HG03108 (cell line): ENCODE measurements around the gene MAD1L1.
"Not testable (repeated sequence)": the region's sequence is repeated elsewhere in the genome, so short reads cannot be mapped to it uniquely, and the experiment has no call there.

ENCODE experiments used
- ATAC-seq: cut with Tn5 transposase; IDR thresholded peaks from one replicate; pipeline ENCODE4 v1.9.1; 2021; ENCODE audit warnings: moderate library complexity; ENCODE audit not compliant: unreplicated experiment

Gene MAD1L1

DNA sequence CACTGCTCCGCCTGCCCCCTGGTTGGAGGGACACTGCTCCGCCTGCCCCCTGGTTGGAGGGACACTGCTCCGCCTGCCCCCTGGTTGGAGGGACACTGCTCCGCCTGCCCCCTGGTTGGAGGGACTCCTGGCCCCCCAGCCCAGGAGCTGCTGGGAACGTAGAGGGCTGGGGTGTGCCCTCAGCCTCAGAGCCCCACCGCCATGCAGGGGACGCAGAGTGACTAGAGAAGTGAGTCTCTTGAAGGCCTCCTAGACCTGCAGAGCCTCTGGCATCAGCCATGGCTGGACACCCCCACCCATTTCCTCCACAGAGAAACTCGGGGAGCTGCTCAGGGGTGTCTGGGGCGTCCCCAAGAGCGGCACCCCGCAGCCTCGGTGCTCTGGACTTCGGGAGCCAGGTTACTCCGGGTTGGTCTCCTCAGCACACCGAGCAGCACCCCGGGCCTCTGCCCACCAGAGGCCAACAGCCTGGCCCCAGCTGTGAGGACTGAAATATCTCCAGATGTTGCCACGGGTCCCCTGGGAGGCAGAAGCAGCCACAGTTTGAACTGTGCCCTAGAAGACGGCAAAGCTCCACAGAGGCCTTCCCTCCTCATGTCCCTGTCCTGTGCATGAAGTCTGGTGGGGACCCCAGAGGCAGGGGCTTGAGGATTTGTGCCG lies 370.8 kb downstream of the MAD1L1 start:
- ATAC-seq: no peak

DNA sequence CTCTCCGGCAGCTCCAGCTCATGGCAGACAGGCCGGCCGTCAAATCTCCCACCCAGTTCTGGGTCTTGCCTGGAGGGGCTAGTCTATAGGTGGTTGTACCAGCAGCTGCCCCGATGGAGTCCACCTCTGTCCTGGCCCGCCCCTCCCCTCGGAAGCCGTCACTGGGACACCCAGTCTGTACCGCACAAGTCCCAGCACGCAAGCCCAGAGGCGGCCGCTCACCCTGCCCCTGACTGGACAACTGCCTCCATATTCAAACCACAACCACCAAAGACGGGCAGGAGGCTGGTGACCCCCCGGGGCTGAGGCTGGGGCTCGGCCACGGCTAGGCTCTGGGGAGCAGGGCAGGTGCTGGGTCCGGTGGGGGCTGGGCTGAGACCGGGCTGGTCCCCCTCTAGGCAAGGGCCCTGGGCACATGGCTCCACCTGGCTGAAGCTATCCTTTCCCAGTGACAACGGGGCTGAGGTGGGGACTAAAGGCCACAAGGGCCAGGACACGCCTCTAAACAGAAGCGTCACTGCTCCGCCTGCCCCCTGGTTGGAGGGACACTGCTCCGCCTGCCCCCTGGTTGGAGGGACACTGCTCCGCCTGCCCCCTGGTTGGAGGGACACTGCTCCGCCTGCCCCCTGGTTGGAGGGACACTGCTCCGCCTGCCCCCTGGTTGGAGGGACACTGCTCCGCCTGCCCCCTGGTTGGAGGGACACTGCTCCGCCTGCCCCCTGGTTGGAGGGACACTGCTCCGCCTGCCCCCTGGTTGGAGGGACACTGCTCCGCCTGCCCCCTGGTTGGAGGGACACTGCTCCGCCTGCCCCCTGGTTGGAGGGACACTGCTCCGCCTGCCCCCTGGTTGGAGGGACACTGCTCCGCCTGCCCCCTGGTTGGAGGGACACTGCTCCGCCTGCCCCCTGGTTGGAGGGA lies 371.6 kb downstream of the MAD1L1 start:
- ATAC-seq: not testable (repeated sequence)

DNA sequence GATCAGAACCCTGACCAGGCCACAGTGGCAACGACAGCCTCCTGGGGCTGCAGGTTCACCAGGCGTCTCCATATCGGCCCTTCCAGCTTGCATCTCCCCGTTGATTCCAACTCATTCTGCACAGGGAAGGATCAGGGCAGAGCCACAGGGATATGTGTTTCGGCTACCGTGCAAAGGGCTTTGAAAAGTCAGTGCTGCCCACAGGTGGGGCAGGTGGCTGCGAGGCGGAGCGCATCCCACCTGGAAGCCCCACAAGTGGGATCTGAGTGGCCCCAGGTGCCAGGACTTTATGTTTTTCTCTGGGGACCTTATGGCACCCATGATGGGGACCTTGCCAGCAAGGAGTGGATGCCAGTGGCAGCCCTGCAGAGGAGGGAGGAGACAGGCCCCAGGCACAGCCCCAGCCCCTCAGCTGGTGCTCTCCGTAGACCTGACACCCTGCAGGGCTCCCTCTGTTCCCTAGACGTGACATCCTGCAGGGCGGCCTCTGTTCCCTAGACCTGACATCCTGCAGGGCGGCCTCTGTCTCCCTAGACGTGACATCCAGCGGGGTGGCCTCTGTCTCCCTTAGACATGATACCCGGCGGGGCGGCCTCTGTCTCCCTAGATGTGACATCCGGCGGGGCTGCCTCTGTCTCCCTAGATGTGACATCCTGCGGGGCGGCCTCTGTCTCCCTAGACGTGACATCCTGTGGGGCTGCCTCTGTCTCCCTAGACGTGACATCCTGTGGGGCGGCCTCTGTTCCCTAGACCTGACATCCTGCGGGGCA lies 373.3 kb downstream of the MAD1L1 start:
- ATAC-seq: no peak

DNA sequence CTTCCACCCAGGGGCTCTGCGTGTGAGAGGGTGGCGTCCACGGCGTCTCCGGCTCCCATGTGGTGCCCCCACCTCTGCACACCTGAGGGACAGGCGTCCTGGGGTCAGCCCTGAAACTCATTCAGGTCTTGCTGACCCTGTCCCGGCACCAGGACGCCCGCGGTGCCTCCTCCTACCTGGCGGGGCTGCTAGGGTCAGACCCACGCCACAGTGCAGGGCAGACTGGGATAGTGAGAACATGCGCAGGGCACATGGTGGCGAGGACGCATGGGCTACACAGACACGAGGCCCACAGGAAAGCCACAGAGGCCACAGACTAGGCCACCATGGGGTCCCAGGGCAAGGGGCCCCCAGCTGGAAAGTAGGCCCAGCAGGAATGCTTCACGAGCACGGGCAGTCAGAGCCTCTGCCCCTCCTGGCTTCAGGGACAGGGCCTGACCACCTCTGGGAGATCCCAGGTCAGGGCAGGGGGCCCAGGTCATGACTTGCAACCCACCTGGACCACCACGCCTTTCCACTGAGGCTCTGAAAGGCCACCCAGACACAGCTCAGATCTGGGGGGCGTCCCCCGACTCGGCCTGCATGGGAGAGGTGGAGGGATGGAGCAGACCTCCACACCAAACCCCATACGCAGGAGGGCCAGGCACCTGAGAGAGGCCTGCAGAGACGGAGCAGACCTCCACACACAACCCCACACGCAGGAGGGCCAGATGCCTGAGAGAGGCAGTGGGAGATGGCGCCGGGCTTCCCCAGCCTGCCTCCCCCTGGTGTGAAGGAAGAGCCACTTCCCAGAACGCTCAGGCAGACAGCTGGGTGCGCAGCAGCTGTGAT lies 374.1 kb downstream of the MAD1L1 start:
- no peak for ATAC-seq

DNA sequence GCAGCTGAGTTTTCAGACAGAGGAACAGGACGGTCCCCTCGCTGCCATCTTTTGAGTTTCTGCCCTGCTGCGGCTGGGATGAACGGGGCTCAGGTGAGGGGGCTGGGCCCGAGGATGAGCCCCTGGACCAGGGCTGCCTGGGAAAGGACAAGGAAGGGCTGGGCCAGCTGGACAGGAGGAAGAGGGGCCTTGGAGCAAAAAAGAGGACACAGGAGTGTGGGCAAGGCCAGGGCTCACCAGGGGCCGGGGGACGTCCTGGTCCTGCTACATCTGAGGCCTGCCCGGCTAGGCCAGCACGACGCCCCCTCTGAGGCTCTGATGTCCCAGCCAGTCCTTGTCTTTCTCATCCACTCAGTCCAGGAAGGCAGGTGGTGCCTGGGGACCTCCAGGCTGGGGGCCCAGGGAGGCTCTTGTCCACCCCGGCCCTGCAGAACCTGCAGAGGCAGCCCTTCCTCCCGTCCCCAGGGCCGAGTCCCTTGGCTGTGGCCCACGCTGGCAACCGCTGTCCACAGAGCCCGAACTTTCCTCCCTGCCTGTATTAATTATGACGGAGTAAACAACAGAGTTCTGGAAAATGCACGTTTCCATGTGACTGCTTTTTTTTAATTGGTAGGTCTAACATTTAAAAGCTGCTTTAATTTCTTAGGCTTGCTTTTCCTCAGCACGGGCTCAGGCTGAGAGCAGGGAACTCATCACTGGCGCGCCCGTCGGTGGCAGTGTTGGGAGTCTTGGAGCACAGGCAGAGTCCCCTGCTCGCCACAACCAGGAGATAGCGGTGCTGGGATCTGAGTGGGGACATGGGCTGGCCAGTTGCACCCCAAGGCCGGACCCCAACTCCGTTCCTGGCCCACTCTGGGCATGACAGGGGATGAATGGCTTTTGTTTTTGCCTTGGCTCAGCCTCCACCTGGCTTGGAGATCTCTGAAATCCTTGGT lies 375.0 kb downstream of the MAD1L1 start:
- no peak for ATAC-seq

DNA sequence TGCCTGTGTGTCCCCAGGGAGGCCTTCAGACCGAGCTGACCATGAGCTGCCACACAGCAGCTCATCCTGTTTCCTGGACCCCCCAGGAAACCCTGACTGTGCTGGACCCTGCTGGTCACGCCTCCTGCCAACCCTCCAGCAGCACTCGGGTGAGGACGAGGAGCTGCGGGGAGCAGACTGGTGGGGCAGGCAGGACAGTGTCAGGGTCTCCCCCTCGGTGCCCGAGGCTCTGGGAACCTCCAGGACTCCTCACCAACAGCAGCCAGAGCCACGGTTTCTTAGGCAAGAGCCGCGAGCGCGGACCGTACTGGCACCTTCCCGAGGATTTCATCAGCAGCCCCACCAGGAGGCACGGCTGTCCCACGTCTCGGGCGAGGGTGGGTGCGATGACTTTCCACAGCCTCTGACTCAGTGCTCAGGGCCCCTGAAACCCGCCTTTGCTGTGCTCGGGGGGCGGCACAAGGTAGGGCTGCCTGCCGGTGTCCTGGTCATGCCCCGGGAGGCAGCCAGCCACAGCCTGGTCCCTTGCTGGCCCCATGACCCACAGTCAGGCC lies 375.8 kb downstream of the MAD1L1 start:
- ATAC-seq: no peak

DNA sequence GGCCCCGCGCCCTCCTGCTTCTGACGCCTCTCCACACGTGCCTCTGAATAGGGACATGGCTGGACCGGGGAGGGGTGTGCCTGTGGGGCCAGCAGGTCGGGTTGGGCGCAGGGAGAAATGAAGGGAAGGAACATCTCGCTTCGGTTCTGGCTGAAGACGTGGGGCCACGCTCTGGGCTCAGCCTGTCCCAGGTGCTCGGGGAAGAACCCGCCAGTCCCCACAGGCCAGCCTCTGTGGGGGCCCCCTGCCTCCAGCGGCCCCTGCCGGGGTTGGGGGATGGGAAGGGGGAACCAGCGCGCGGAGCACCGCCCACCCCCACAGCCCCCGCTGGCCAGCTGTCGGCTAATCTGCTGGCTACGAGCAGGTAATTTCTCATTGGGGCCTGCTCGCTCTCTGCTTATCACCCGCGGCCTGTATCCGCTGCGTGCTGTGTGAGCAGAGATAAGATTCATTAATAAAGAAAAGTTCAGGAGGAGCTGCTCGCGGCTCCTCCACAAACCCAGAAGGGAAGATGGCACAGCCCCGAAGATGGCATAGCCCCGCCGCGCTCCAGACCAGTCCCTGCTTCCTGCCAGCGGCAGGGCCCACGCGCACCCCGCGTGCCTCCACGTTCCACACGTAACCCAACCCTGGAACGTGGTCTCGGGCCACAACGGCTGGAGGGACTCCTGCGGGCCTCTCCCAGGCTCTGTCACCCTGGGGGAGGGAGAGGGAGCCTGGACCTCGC lies 376.4 kb downstream of the MAD1L1 start:
- ATAC-seq: no peak

DNA sequence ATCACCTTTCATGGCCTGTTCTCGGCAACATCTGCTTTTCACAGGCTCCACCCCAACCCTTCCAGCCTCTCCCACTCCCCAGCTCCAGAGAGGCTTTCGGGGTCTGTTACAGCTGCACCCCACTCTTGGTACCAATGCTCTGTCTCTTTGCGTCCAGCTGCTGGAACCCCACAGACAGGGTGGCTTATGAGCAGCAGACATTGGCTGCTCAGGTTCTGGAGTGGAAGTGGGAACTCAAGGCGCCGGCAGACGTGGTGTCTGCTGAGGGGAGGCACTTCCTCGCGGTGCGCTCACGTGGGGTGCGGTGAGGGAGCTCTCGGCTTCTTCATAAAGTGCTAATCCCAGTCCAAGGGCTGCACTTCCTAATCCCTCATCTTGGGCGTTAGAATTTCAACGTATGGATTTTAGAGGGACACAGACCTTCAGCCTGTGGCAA lies 377.0 kb downstream of the MAD1L1 start:
- no peak for ATAC-seq

DNA sequence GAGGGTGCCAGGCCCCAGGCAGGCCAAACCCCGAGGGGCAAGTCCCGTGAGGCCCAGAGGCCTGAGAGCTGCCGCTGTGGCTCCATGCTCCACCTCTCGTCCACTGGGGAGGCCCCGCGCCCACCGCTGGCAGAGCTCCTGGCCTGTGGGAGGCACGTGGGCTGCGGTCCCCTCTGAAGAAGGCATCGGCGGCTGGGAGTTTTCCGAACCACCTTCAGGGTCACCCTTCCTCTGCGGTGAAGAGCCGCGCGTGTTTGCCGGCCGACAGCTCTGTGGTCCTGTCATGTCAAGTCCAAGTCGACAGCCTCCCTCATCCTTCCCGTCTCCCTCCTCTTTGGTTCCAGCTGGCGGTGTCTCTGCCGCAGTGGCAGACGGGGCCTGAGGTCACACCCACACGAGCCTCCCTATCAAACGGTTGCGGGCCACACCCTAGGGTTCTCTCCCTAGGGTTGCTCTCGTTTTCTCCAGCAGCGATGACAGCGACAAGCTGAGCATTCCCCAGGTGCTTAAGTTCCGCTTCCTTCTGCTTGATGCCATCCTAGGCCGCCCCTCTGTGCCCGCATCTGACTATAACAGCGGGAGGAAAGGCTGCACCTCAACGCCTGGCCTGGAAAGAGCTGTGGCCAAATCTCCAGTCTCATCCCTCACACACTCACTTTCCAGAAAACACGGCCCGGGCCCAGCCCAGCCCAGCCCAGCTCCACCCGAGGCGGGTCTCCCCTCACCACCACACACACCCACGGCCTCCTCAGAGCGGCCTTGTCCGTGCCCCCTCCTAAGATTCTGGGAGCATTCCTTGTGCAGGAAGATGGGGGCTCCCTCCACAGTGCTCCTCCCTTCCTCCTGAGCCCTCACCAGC lies 377.6 kb downstream of the MAD1L1 start:
- ATAC-seq: no peak

DNA sequence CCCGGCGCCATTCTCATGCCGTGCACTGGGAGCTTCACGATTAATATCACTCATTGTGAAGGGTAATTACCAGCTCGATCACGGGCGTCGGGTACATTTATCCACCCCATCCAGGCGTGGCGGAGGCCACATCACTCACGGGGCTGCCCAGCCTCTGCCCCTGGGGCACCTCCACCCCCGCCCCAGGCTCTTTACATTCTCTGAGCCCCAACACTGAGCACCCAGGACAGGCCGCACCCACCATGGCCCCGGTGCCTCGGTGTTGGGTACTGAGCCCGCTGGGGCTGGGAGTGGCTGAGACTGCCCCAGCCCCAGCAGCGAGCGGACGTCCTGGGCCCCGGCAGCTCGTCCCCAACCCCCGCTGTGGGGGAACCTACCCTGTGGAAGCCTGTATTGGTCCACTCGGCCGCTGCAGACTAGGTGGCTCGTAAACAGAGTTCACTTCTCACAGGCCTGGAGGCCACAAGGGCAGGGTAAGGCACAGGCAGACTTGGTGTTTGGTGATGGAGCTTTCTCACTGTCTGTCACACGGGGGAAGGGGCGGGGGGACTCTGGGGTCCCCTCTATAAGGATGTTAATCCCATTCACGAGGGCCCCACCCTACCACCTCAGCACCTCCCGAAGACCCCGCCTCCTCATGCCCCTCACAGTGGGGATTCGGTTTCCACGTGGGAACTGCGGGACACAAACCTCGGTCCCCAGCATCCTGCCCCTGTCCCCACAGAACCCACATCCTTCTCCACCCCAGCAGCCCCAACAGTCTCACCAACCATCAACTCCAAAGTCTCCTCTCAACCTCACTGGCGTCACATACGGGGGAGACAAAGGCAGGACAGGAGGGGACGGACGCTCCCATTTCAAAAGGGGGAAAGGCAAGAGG lies 378.5 kb downstream of the MAD1L1 start:
- no peak for ATAC-seq

DNA sequence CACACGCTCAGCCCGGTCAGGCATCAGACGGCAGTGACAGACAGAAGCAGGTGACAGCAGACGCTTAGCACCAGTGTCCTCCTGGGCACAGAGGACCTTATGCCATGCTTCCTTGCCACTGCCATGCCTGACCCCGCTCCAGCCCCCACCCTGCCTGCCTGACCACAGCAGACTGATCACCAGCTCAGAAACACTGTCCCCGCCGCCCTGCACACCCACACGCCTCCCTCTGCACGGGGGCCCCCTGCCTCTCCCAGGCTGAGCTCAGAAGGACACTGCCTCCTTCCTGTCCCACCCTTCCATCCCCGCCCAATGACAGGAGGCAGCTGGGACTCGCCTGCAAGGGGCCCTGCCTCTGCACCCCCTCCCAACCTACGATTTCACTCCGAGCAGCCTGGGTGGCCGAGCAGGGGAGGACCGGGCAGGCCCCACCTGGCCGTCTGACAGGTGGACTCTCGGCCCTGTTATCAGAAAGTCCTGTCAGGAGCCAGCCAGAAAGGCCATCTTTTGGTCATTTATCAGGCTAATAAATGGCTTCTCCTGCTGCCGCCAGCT lies 379.2 kb downstream of the MAD1L1 start:
- ATAC-seq: no peak

DNA sequence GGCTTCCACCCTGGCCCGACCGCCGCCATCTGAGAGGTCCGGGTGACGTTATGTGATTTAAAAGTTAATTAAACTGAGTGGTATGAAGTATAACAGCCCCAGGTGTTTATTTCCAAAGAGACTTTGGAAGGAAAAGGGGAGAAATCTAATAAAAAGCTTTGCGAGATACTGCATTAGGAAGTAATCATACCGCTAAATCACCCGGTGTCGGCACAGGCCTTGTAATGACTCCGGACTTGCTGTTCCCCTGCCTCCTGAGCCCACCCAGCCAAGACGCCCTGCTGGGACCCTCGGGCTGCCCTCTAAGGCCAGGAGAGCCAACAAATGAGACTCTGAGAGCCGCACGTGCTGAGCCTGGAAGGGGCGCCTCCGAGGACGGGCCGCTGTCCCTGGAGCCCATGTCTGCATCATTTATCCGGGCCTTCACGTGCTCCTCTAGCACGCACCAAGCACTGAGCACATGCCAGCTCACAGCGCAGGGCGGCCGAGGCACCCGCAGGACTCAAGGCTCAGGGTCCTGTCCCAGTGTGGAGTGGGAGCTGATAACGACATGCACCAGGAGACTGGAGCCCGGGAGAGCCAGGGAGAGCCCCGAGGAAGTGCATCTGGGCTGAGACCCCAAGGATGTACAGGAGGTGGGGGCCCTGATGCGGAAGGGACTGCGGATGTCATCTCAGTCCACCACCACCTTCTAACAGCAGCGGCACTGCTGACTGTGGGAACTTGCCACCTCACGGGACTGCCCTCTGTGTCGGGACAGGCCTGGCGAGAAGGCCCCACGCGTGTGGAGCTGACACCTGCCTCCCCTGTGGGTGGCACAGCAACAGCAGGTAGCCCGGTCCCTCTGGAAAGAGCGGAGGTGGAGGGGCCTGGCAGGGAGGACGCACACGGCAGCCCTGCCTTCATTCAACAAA lies 380.0 kb downstream of the MAD1L1 start:
- ATAC-seq: no peak

DNA sequence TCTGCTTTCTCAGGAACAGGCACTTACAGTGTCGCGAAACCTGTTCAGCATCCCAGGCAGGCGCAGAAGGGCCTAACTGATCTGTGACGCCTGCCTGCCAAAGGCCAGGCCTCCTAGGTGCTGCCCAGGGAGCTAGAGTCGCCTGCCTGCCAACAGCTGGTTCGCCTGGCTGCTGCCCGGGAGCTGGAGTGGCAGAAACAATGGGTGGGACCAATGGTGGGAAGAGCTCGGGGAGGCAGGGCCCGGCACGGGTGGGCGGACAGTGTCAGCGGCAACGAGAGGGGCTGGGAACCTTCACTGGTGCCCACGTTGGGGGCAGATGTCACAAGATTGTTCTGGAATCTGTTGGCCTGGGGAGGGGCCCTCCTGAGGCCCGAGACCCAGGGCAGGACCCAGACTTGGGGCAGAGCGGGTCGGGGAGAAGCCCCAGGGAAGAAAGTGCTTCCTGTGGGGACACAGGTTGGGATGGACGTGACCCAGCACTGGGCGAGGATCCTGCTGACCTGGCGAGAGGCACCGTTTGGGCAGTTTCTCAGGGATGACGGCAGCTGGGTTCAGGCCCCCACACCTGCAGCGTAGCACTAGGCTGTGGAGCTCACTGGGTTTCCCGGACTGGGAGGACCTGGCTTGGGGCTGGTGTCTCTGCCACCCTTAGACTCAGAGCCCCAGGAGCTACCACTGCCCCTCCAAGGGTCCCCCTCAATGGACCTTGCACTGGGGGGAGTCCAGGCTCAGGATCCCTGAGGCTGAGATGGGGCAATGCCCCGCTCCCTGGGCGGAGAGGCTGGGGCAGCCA lies 380.8 kb downstream of the MAD1L1 start:
- ATAC-seq: no peak

DNA sequence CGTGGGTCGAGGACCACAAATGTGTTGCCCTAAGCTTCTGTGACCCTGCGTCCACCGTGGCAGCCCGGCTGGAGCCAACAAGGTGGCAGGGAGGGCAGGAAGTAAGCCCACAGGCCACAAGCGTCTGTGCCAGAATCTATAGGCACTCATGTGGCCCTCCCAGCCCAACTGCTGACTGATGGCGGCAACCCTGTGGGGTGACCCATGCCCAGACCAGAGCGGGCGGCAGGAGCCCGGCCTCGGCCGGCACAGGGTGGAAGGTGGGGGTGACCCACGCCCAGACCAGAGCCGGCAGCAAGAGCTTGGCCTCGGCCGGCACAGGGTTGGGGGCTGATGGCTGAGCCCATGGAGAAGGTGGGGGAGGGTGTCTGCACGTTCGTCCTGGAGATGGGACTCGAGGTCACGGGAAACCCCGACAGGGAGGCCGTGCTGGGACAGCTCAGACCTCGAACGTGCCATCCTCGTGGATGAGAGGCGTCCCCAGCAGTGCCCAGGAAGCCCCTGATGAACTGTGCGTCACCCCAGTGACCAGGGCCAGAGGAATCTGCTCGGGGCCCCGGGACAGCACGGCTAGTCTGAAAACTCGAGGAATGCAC lies 381.7 kb downstream of the MAD1L1 start:
- no peak for ATAC-seq
